NK-92 (cell line): ENCODE measurements around the gene CXADR.
"Not testable (repeated sequence)": the region's sequence is repeated elsewhere in the genome, so short reads cannot be mapped to it uniquely, and the experiment has no call there.

Experiments
- DNase-seq: peaks from one replicate; lab custom pipeline; 2025; ENCODE audit not compliant: unreplicated experiment; lab: John Stamatoyannopoulos, UW

Gene CXADR

DNA sequence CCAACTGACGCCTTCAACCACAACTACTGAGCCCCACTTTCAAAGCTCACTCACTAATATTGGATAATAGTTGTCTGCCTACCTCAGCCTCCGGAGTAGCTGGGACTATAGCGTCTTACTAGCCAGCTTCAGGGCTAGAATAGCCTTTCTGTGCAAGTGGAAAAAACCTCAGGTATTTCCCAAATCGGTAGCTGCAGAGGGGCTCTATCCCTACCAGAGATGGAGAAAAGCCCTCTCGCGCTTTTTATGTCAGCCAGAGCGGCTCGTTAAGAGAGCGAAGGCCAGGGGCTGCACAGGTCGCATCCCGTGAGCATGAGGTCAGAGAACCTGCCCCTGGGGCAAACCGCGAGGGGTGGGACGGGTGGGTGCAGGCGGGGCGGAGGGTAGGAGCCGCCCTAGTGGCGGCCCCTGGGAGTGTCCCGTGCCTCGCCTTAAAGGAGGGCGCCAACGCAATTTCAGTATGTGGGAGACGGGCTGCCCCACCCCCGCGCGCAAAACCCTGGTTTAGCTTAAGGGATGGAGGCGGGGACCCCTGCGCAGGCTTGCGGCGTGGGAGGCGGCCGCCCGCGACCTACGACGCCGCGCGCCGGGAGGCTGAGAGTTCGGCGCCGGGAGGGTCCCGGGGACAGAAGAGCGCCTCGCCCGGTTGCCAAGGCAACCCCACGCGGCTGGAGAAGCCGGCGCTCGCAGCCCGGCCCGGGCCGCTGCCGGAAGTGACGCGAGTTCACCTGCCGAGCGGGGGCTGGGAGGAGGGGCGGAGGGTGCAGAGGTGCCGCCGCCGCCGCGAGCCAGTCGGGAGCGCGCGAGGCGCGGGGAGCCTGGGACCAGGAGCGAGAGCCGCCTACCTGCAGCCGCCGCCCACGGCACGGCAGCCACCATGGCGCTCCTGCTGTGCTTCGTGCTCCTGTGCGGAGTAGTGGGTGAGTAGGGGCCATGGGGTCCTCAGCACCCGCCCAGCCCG is at the start of gene CXADR:
TSS of gene CXADR (plus strand) at position 791 of the 961 bp plus-strand sequence. CDS start at position 878, 87 bp downstream.
- DNase-seq, result no peak

DNA sequence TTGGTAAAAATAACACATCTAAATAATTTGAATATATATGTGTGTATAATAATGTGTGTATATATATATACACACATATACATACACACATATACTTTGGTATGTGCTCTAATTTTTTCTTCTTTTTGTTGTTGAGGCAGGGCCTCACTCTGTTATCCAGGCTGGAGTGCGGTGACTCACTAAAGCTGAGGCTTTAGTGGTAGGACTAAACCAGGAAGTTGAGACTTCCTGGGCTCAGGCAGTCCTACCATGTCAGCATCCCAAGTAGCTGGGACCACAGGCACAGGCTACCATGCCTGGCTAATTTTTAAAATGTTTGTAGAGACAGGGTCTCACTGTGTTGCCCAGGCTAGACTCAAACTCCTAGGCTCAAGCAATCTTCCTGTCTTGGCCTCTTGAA is 46.7 kb upstream of the CXADR start:
- DNase-seq, result no peak

DNA sequence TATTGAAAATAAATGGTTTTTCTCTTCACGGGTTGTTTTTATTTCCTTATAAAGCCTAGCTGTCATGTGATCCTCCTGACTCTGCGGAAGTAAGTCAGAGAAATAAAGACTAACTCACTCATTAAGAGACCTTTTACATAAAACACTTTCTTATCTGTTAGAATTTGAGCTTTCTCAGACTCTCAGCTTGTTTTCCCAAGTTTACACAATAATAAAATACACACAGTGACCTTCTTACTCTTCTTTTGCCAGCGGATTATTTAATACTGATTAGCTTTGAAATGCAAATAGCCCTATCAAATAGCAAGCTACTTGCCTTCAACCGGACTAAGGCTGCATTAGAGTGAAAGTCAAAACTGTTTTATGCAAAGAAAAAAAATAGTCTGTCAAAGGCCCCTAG is 45.5 kb upstream of the CXADR start:
- DNase-seq, result no peak

DNA sequence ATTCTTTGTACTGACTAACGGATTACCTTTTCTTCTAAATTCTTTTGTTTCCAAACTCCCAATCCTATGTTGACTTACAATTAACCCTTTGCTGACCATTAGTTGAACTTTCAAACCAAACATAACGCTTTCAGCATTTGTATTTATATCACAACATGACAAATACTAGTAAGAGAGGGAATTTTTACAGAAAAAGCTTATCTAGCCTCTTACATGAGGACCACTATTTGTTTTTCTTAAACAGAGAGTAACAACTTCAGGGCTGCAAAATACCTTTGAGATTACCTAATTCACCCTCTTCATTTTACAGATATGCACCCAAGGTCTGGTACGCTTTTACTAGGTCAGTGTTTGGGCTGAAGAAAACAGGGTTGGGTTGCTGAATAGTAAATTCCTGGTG is 45.0 kb upstream of the CXADR start:
- no peak for DNase-seq

DNA sequence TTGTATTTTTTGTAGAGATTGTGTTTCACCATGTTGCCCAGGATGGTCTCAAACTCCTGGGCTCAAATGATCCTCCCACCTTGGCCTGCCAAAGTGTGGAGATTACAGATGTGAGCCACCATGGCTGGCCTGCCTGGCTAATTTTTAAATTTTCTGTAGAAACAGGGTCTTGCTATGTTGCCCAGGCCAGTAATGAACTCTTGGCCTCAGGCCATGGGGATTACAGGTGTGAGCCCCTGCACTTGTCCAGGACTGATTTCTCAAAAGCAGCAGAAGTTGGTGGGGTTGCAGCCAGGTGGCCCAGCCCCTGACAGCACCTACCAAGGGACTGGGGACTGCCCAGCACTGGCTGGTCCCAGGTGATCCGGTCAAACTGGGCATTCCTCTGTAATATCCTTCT is 44.1 kb upstream of the CXADR start:
- no peak for DNase-seq

DNA sequence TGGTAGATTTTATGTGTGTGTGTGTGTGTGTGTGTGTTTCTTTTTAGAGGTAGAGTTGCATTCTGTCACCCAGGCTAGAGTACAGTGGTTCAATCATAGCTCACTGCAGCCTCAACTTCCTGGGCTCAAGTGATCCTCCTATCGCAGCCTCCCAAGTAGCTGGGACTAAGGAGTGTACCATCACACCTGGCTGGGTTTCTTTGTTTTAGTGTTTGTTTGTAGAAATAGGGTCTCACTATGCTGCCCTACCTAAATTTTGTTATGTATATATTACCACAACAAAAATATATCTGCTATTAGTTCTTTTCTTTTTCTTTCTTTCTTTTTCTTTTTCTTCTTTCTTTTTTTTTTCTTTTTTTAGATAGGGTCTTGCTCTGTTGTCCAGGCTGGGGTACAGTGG is 43.1 kb upstream of the CXADR start:
- DNase-seq, result no peak

DNA sequence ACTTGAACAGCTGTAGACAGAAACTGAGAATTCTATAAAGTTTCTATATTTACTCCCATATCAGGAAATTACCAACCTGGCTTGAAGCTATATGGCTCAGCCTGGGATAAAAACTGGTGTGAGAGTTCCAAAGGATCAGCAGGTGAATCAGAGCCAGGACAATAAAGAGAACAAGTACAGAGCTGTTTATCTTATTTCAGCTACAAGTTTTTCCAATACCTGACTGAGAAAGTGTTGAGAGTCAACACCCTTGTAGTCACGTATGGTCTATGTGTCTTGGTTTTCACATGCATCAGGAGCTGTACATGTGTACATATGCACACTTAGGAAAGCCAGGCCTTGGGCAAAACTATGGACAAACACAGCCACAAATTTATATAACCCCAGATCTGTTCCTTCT is 40.7 kb upstream of the CXADR start:
- no peak for DNase-seq

DNA sequence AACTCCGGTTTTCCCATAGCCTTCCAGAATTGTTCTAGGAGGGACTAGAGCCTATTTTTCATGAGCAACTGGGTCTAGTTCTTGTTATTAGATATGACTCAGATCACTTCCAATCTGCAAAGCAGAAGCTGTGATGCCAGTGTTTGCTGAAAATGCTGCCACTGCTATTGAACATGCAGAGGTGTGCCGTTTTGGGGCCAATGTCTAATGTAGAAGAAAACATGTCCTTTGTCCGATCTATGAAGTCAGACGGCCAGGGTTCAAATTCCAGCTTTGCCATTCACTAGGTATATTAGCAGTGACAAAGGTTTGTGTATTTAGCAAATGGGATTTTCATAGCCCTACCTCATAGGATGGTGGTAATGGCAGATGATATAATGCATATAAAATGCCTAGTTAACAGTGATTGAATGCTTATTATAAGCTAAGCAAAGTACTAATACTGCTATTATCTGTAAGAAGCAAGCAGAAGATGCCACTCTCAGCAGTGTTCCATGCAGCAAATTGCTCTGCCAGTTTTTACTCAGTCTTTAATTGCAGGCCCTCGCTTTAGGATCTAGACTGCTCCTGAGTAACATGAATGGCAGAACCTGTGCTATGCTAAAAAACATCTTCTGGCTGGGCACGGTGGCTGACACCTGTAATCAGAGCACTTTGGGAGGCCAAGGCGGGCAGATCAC is 40.1 kb upstream of the CXADR start:
- DNase-seq, result no peak

DNA sequence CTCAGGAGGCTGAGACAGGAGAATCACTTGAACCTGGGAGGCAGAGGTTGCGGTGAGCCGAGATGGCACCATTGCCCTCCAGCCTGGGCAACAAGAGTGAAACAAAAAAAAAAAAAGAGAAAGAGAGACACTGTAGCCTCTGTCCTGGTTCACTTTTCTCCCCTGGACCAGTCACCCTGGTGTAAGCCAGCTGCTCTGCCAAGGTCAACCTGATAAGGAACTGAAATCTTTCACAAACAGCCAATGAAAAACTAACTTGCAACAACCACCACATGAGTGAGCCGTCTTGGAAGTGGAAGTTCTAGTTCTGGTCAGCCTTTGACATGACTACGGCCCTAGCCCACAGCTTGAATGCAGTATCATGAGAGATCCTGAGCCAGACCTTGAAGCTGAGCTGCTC is 36.8 kb upstream of the CXADR start:
- DNase-seq, result no peak

DNA sequence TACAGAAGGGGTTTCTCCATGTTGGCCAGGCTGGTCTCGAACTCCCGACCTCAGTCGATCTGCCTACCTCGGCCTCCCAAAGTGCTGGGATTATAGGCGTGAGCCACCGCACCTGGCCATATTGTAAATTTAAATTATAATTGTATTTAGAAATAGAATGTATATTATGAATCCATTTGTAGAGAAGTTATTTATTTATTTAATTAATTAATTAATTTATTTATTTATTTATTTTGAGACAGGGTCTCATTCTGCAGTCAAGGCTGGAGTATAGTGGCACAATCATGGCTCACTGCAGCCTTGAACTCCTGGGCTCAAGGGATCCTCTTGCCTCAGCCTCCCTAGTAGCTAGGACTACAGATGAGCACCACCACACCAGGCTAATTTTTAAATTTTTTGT is 34.7 kb upstream of the CXADR start:
- not testable (repeated sequence) for DNase-seq

DNA sequence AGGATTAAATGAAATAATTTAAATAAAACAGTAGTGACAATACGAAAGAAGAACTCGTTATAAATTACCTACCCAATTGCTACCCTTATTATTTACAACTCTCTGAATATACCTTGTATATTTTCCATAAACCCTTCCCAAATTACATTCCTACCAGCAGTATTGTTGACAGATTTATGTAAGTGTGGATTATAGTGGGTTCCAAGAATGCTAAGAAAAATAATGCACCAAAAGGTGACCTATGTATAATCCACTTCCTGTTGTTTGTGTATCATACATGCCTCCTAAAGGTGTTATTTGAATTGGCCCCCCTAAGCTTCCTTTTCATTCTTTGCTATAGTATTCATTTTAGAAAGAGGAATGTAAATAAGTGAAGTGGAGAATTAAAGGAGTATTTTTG is 33.2 kb upstream of the CXADR start:
- DNase-seq, result no peak

DNA sequence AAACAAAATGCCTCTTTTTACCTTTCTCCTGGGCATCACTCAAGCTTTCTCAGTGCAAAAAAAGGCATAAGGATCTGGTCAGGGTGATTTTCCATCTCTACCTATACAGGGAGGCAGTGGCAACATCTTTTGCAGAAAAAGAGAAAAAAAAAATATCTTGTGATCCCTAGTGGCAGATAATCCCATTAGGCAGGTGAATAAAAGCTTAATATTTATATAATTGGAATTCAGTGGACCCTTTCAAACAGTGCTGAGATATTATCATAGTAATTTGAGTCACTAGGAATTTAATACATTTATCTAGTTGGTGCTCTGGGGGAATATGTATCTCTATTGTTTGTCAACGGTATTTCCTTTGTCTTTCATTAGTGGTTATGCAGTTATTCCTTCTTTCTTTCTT is 29.9 kb upstream of the CXADR start:
- no peak for DNase-seq

DNA sequence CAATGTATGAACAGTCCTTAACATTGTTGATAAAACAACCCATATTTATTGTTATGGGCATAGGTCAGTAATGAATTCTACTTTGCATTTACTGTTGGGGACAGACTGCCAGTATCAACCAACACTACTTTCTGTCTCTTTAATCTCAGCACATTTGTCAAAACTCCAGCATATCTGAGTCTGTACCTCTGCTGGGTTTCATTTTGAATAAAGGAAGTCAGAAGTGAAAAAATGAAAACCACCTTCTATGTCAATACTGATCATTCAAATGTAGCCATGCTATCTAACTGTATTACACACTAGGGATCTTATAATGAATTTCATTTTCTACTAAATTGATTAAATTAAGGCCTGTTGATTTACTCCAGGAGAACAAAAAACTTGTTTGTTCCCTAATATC is 24.2 kb upstream of the CXADR start:
- DNase-seq, result no peak

DNA sequence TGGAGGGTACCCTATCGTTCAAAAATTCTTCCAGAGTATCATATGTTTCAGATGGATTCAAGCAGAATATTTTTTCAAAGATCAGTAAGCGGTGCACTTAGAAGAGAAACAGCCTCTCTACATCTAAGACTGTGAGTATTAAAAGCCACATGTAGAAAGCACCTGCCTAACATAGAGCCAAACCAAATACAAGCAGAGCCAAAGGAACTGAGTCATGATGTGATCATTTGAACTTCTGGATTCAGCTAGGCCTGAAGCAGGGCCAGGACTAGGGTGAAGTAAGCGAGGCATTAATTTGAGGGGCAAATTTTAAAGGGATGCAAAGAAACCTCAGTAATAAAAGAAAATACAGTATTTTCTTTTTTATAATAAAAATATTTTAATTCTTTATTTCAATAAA is 23.3 kb upstream of the CXADR start:
- not testable (repeated sequence) for DNase-seq

DNA sequence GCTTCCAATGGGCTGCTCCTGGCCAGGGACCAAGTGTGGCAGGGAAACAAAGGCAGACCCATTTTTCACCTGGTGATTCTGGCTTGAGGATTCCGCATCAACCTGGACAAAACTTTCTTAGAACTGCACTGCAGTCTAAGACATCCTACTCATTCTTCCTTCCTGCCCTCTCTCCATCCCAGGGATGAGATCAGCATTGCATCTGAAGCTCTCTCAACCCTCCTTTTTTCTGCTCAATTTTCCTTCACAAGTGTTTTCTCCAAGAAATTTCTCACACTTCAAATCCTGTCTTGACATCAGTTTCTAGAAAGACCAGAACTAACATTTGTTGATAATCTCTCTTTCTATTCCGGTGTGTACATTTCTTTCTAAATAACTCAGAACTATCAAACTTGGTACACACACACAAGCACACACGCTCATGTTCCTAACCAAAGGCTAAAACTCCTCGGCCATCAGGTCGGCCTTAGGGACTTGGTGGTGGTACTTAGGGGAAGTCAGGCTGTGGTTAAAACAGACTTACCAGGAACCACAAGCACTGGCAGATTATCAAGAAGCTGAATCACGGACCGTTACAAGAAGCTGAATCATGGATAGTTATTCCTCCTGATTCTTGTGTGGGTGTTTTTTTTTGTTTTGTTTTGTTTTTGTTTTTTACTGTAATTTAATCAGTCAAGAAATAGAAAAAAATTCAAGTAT is 21.0 kb upstream of the CXADR start:
- DNase-seq, result no peak

DNA sequence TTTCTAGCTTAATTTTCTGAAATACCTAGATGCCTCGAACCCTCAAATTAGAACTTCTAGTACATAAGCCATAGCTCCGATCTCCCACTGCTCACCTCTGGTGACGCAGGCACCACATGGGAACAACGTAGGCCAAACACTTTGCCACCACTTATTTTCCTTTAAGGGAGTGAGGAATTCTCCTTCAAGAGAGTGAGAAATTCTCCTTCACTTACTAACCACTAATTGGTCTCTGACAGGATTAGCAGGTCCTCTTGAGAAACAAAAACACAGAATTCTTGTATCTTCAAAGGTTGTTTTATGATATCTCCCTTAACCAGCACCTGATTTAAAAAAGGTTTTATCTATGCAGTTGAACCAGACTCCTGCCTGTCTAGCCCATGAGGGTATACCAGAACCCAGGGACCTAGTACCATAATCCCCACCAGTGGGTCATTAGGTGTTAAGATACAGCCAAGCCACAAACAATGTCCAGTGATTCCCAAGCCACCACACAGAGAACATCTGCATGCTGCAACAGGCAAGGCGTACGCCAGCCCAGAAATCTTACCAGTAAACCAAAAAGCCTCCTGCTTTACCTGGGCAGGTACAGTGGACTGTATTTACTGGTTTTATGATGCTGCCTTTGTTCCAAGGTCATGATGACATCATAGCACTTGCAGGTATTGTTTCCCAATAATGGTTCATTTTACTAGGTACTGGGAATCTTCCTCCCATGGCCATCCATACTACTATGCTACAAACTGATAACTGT is 20.3 kb upstream of the CXADR start:
- DNase-seq, result no peak

DNA sequence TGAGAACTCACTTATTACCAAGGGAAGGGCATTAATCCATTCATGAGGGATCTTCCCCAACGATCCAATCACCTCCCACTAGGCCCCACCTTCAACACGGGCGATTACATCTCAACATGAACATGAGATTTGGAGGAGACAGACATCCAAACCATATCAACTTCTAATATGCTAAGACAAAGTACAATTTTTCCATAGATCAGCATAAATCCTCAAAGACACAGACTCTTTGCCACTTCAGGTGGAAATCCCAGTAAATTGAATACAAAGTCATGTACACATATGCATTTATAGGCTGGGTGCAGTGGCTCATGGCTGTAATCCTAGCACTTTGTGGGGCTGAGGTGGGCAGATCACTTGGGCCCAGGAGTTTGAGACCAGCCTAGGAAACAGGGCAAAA is 18.8 kb upstream of the CXADR start:
- DNase-seq, result no peak

DNA sequence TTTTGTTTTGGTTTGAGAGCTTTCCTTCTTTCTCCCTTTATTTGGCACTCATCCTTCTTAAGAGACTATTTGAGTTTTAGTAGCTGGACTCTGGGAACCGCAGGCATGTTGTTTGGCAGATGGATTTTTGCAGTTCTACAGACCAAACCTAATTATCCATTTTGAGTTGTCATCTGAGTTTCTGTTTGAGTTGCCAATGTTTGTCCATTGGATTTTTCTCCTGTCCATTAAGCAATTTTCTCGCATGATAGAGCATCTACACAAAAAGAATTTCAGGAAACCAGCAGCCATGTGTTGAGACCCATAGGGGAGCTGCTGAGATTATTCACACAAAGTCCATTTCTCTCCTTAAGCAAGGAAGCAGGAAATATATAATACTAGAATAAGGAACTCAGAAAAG is 17.2 kb upstream of the CXADR start:
- no peak for DNase-seq

DNA sequence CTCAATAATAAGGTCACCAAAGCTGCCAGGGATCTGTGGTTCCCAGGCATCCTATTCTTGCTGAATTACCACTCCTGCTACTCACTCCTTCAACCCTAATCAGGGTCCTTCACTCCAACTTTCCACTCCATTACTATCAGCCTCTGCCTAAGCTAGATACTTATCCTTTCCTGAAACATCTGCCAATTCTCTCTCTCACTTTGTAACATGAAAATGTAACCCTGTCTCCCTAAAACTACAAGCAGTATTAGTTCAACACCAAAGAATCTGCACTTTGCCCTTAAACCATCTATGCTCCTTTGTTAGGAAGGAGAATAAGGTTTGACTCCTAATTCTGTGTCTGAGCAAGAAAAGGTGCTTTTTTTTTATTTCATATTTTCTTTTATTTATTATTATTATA is 15.5 kb upstream of the CXADR start:
- no peak for DNase-seq

DNA sequence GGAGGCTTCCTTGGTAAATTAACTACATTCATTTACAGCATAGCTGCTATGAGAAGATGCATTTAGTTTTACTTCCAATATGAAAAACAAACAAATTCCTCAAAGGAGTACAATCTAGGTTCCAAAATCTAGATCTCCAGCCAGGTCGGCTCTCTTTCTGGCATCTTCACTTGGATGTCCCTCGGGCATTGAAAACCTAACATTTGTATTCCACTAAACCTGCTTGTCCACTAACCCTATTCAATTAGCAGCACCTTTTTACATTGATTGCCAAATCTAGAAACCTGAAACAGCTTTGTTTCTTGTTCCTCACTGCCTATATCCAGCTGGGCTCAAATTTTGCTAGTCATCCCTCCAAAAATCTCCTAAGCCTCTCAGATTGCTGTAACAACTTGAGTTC is 14.3 kb upstream of the CXADR start:
- DNase-seq, result no peak
